NCI-H510A treated with DMSO at 0.1 percent for 48 hours (cell line): ENCODE measurements around the gene TMEM235.

Source experiments
- DNase-seq: peaks from one replicate; lab custom pipeline; 2025; lab: John Stamatoyannopoulos, UW

TMEM235 gene

DNA sequence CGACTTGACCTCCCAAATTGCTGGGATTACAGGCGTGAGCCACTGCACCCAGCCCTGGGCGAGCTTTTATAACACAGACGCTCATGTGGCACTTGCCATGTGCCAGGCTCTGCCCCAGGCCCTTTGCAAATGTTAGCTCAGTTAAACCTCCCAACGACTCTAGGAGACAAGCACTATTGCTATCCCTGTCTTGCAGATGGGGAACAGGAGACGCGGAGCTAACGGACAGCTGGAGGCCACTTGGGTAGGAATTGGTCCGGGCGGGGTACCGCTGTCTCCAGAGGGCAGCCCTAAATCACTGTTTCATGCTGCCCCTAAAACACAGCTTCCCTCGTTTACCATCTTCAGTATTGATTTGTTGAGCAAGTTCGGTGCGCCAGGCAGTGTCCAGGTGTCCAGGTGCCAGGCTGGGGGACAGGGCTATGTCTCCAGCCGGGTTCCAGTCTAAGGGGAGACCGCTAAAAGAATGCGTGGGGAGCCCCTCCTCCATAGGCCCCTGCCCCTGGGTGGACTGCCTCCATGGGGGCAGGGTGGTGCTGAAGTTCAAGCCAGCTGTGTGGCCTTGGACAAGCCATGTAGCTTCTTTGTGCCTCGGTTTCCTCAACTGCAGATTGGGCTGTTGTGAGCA is 23.7 kb downstream of the TMEM235 start:
- no peak for DNase-seq

DNA sequence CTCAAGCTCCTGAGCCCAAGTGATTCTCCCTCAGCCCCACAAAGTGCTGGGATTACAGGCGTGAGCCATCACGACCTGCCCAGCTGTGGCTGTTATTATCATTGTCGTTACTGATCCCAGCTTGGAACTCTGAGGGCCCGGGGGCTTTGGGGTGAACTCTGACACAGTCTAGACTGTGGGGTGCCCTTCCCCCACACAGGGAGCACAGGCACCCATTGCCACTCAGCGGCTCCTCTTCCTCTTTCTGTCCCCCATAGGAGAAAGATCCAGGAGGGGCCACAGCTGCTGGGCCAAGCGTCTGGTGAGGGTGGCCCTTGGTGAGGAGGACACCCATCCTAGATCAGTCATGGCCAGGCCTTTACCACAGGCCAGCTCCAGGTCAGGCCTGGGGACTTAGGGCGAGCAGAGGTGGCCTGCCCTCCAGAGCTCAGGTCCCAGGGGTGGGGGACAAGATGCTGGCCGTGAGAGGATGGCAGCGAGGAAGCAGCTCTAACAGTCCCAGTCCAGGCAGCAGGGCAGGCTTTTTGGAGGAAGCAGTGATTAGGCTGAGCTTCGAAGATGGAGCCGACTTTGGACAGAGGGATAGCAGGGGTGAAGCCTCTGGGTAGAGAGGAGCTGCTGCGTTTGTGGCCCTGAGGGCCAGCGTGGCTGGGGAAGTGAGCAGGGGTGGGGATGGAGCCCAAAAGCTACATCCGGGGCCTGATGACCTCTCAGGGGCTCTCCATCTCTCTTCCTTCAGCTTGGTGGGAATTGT is 24.7 kb downstream of the TMEM235 start:
- no peak for DNase-seq

DNA sequence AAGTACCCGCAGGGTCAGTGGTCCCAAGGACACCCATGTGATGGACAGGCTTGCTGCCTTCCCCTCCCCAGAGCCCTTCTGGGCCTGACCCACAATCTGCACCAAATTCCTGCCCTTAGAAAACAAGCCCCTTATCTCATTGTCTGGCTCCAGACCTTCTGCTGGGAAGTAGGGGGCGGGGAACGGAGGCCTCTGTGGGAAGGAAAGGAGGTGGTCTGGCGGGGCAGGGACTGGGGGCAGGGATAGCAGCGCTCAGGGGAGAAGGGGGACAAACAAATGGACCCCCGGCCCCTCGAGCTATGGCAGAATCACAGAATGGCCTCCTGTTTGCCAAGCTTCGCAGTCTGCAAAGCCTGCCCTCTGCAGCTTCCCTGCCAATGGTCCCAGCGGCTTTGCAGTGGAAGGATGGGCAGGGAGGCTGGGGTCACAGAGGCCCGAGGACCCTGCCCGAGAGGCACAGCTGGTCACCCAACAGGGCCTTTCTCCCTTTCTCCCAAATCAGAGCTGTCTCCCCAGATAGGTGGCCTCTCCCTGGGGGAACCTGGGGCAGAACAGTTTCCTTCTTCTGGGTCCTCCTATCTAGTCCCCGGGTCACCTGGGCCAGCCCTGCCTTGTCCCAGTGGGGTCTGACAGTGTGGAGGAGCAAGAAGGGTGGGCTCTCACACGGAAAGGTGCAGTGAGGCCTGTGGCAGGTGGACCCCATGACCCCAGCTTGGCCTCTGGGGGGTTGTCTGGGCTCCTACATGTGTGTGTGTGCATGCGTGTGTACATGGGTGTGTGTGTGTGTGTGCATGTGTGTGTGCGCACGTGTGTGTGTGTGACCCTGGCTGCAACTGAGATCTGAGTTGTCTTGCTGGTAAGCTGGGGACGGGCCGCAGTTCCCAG is 25.5 kb downstream of the TMEM235 start:
- no peak for DNase-seq

DNA sequence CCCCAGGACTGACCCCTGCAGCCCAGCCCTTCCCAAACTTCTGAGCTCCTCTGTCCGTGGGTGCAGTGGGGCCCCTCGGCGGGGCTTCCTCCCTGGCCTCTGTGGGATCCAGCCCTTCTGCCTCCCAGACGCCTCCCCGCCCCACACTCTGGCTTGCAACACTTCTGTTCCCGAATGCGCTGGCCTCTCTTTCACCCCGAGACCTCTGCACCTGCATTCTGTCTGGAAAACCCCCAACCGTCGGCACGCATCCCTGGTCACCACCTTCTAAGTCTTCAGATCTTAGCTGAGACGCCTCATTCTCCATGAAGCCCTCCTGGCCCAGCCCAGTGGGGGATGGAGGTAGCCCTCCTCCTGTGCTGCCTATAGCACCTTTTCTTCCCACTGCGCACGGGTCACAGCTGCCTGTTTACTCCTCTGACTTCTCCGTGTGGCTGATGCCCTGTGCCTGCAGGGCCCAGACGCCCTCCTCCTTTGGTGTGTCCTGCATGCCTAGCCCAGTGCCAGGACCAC is 26.4 kb downstream of the TMEM235 start:
- no peak for DNase-seq

DNA sequence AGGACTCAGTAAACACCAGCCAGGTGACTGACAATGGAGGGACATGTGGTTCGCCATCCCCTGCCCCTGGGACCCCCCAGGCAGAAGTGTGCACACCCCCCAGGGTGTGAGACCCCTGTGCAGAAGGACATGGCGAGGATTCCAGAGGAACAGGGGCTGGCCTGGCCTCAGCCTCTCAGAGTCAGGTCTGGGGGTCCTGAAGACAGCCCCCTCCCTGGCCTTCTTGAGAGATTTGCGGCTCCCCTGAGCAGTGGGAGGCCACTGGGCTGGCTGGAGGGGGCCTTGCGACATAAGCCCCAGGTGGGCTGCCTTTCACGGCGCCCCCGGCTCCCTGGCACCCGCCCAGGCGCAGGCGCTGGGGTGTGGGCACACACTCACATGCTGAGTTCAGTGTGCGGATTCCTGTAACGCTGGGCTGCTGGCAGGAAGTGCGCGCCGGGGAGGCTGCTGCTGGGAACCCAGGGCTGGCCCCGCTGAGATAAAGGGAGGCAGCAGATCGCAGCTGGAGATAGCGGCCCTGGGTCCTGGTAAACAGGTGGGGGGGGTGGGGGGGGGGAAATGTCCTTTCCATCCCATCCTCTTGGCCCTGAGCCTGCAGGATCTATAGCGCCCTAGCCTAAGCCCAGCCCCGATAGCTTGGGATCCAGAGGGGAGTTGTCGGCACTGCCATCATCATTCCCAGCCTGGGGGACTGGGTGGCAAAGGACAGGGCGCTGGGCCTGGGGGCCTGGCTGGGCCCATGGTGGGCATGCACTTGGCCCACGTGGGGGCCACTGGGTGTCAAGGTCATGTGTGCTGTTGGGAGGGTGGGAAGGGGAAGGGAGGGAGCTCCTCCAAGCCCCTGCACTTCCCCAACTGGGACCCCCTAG is 27.1 kb downstream of the TMEM235 start:
- peak; percentile 8 for DNase-seq

DNA sequence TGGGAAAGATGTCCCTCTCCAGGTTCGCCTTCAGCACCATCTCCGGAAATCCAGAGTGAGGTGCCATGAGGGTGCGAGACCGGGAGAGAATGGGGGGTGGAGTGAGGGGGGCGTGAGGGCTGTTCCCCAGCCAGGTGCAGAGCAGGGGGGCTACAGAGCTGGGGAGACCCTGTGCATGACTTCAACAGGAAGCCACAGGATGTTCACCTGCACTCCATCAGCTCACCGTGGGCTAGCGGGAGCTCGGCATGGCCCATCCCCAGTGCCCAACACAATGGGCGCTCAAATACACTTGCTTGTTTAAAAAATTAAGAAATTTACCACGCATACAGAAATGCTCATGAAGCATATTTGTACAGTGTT is 27.7 kb downstream of the TMEM235 start:
- no peak for DNase-seq

DNA sequence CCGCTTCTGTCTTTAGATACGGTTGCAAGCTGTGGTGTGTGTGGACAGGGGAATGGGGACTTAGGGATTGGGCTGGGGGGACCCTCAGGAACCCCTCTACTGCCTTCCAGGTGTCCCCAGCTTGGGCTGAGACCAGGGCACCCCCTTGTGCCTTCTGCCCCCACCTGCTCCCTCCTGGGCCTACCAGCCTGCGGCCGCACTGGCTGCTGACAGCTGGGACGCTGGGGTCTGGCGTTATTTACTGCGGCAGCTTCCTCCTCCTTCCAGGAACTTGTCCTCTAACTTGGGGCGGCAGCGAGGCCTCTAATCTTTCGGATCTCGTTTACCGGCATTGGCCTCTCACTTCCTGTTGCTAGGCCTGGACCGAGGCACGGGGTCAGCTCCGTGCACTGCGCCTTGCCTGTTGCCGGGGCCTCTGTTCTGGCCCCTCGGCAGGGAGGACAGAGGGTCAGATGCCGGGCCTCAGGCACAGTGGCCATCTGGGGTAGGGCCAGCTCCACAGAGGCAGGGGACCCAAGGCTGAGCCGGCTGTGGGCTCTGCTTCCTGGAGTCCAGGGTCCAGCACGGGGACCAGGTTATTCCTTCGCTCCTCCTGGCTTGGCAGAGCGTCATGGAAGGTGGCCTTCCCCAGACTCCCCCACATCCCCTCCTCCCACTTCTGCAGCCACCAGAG is 31.8 kb downstream of the TMEM235 start:
- no peak for DNase-seq

DNA sequence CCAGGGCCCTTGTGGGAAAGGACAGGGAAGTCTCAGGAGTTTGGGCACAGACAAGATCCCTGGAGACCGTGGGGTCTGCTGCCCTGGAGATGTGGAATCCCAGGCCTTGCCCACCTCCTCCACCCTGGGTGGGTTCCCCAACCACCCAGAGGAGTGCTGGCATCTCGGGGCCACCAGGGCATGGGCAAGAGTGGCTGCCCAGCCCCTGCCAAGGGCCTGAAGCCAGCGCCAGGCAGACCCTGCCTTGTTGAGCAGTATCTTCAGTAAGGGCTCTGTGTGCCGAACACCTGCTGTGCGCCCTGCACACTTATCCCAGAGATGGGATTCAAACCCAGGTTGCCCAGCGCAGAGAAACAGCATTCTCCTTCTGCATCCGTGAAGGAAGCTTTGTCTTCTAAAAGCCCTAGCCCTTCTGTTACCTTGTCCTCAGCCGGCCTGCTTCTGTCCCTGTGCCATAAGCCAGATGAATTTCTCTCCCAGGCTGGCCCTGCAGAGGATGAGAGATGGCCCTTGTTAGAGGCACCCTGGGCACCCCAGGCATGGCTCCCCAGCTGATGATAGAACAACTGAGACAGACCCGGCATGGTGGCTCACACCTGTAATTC is 32.4 kb downstream of the TMEM235 start:
- DNase-seq: no peak

DNA sequence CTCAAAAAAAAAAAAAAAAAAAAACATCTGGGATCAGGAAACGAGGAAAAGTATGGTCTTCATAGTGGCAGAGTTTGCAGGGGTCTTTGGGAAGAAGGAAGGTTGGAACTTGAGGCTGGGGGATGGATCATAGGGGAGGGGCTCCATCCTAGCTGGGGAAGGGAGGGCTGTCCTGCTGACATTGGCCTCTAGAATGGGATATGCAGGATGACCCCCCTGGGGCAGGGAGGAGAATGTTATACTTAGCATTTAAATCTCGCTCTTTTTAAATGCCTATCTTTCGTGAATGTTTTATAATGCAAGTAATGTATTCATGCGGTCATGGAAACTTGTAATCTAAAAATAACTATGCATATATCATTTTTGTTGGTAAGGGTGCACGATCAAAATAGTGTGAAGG is 33.2 kb downstream of the TMEM235 start:
- DNase-seq: no peak

DNA sequence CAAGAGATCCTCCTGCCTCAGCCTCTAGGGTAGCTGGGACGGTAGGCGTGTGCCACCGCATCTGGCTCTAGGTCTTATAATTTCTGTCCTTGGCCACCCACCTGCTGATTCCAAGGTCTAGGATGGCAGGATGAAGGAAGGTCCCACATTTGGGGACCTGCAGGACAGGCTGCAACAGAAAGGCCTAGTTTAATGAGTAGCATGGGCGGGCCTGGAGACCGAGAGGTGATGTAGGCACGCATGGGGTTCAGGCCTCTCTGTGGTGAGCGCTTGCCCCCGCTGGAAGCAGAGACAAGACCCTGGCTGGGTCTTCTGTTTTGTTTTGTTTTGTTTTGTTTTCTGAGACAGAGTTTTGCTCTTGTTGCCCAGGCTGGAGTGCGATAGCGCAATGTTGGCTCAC is 33.7 kb downstream of the TMEM235 start:
- no peak for DNase-seq

DNA sequence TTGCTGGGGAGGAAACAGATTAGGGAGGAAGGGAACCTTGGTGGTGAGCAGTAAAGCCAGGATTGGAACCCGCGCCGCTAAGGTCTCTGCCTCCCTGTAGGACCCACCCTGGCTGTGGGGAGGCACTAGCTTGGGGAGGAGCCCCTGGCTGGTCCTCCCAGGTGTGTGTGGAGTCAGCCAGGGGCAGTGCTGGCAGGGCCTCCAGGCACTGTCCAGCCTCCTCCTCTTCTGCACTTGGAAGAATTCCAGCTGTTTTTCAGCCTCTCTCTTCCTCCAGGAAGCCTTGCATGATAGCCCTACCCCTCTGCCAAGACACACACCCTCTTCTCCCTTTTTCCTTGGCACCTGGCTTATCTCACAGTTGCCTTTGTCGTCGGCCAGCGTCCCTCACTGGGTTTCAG is 34.8 kb downstream of the TMEM235 start:
- DNase-seq: no peak

DNA sequence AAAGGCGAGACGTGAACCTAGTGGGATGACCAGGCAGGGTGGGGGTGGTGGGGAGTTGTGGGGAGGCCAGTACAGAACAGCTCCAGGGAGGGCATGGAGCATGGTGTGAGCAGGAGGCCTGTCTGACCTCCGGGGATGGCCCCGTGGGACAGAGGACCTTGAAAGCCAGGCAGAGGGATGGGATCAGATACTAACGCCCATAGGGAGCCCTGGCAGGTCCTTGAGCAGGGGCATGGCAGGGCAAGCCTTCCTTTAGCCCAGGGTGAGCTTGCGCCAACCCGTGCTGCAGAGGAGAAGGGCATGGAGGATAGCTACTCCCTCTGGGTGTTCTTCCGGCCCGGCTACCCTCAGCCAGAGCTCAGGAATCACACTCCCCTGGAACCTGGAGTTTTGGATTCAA is 35.3 kb downstream of the TMEM235 start:
- DNase-seq: no peak

DNA sequence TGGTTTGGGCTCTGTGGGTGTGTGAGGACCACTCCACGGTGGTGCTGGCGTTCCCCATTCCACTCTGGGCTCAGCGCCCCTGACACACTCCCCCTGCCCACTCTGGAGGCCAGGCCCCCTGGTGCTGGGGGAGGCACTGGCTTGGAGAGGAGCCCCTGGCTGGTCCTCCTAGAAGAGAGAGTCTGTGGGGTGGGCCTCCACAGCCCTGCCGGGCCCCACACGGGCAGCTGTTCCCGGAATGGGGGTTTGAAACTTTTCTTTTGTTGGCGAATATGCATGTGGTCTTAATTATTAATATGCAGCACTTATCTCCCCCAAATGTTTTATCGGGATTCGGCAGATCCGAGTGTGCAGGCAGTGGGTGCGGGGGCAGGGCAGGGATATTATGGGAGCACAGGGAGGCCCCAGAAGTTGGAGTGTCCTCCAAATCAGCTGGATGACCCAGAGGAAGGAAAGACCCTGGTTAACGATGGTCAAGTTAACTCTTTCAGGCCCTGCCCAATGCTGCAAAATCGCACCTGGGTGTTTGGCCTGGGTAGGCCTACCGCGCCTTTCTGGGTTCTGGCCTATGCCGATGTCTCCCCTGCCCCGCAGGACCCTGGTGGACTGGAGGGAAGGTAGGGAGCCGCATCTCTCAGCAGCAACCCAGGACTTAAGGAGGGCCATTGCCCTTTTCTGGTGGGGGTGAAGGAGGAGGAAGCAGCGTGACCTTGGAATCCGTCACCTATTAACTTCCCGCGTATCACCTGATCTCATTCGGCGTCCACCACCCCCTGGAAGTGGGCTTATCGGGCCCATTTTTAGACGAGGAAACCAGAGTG is 36.0 kb downstream of the TMEM235 start:
- DNase-seq: no peak

DNA sequence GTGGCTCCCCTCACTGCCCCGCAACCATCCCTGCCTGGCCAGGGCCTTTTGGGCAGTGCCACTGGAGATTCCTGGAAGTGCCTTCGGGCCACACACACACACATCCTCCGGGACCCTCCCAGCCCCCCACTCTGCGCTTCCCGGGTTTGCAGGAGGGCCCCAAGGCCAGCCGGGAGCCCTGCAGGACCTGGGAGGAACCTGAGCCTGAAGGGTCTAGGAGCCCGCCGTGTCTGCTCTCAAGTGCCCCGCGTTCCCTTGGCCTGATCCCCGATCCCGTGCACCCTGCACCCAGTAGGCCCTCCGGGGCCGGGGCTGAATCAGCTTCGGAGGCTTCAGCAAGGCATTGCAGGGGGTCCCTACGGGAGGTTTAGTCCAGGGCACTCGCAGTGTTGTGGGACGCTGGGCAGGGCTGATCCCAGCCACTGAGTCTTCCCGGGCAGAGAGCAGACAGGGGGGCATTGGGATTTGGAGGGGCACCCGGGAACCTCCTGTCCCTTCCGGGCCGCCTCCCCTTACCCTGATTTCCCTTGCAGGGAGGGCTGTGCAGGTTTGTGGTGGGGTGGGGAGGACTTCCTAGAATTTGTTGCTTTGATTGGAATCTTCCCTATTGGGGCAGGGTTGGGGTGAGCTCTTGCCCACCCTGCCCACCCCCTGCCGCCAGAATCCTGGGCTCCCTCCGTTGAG is 36.9 kb downstream of the TMEM235 start:
- DNase-seq: no peak

DNA sequence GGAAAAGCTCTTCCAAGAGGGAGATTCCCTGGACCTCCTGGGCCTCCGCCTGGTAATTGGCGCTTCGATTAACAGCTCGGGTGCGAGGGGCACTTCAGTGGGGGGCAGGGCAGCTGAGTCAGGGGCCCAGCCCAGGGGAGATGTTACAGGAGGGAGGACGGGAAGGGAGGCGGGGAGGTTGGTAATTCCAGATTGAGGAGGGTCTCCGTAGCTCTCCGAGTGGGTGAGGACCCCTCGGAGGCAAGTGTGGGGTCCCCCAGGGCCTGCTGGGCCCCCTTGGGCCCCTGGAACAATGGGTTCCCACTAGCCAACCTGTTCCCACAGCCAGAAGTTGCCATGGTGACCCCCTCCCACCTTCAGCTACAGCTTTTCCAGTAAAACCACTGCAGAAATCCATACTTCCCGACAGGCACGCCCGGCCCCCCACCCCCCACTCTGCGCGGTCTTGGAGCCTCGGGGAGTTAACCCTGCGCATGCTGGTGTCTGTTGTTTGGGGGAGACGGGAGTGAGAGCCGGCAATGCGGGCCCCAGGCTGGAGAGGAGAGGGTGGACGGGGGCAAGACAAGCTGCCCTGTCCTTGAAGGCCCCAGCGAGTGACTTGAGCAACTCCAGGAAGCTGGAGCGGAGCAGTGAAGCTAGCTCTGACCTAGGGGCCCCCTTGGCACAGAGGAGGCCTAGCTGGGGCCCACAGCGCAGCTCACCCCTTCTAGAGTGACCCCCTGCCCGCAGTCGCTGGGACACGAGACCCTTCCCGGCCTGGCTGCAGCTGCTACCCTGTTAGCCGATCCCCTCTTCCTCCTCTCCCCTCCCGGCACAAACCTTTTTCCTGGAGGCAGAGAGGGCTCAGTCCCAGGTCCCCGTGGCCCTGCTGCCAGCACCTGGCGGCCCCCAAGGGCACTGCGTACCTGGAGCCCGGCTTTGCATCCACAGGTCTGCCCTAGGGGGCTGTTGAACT is 37.8 kb downstream of the TMEM235 start:
- no peak for DNase-seq

DNA sequence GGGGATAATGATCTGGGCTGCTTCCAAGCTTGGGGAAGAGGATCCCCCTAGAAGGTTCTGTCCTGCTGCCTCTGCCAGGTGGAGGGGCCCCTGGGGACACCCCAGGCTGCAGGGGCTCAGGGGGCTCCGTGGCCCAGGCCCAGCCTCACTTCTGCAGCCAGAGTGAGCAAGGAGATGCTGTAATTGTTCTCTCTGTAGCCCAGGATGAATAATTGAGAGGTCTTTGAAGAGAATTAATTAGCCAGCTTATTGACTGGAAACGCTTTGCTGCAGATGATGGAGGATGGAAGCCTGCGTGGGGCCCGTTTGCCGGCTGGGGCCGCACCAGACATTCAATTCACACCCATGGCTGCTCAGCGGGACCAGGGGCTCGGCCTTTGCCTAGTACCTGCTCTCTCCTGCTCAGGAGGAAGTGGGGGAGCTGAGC is 38.5 kb downstream of the TMEM235 start:
- no peak for DNase-seq

DNA sequence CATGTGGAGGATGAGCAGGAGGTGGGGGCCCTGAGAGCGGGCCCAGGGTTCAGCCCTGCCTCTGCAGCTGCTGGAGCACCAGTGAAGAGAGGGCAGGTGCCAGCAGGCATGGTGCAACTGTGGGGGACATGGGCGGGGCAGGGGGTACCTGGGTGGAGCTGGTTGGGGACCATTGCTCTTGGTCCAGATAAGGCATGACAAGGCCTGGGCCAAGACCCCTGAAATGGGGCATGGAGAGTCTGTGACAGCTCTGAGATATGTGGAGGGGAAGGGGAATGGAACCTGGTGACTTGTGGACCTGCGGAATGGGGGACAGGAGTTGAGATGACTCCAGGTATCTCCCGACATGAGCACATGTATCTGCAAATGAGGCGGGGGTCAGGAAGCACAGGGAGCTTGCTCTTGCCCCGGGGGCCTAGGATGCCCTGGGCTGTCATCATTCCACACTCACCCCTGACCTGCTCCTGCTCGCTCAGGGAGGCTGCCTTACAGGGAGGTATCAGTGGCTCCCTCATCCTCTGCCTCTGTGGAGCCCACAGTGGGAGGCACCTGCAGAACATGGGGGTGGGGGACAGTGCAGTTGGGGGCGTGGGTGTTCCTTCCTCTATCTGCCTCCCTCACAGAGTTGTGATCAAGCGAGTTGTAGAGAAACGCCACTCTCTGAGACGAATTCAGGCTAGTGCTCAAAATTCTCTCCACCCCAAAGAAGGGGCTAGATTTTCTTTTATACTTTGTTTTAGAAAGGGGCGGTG is 40.2 kb downstream of the TMEM235 start:
- DNase-seq: no peak
